ENCODE results near the gene ITGB1BP1. TPM values are rescaled to one million over a fixed set of nuclear protein-coding genes. Genes with fewer than 3 reads are reported as not detected.

Gene ITGB1BP1
- total RNA-seq, 4 donors from 2014 or later: 24.9 to 50.9 (median 30.8) TPM

DNA sequence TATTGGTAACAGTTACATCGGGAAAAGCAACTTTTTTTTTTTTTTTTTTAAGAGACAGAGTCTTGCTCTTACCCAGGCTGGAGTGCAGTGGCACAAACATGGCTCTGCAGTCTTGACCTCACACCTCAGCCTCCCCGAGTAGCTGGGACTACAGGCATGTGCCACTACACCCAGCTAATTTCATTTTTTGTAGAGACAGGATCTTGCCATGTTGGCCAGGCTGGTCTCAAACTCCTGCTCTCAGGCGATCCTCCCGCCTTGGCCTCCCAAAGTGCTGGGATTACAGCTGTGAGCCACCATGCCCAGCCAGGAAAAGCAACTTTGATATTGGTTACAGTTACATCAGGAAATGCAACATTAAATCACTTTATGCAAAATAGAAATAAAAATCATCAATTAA is 4.6 kb downstream of the ITGB1BP1 start:
- Histone ChIP-seq H3K4me3 (no peak overlapping the region), H3K4me1 (peaks cover 24% of the 10 kb centered on the region), H3K9me3 (no peaks in the 10 kb centered on the region), H3K36me3 (peaks cover 13% of the 10 kb centered on the region), H3K27me3 (no peaks in the 10 kb centered on the region), H3K27ac (no peak overlapping the region)
- WGBS: 94% methylated on average over 4 of the region's 4 CpGs
- TF ChIP-seq POLR2A (IDR thresholded peaks at IDR 0.05) (no peak), EP300 (IDR thresholded peaks at IDR 0.05) (no peak), POLR2AphosphoS5 (IDR thresholded peaks at IDR 0.05) (no peak)
- TF ChIP-seq, protein P1, sequence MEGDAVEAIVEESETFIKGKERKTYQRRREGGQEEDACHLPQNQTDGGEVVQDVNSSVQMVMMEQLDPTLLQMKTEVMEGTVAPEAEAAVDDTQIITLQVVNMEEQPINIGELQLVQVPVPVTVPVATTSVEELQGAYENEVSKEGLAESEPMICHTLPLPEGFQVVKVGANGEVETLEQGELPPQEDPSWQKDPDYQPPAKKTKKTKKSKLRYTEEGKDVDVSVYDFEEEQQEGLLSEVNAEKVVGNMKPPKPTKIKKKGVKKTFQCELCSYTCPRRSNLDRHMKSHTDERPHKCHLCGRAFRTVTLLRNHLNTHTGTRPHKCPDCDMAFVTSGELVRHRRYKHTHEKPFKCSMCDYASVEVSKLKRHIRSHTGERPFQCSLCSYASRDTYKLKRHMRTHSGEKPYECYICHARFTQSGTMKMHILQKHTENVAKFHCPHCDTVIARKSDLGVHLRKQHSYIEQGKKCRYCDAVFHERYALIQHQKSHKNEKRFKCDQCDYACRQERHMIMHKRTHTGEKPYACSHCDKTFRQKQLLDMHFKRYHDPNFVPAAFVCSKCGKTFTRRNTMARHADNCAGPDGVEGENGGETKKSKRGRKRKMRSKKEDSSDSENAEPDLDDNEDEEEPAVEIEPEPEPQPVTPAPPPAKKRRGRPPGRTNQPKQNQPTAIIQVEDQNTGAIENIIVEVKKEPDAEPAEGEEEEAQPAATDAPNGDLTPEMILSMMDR (IDR thresholded peaks at IDR 0.05): no peak
- no peak for DNase-seq (ENCODE audit: low spot score in 2 of 2)

- no peak for DNase-seq (ENCODE audit: low spot score in 2 of 2)
- no peak for TF ChIP-seq POLR2A (IDR thresholded peaks at IDR 0.05)
- TF ChIP-seq EP300 (IDR thresholded peaks at IDR 0.05): no peak
- TF ChIP-seq, protein P1 (IDR thresholded peaks at IDR 0.05): no peak
- TF ChIP-seq POLR2AphosphoS5 (IDR thresholded peaks at IDR 0.05): no peak
- Histone ChIP-seq H3K4me1 (peaks cover 22% of the 10 kb centered on the region), H3K27ac (no peak overlapping the region), H3K36me3 (peaks cover 20% of the 10 kb centered on the region), H3K27me3 (no peaks in the 10 kb centered on the region), H3K9me3 (no peaks in the 10 kb centered on the region), H3K4me3 (no peak overlapping the region)
- 82% methylated on average over 3 of the region's 3 CpGs for WGBS
Observed at GRCh38 chr2:9417725-9418124, 5.6 kb downstream of the ITGB1BP1 start.

GRCh38 chr2:9416962-9417316 is 6.4 kb downstream of the ITGB1BP1 start:
- TF ChIP-seq, protein P1 (IDR thresholded peaks at IDR 0.05): no peak
- TF ChIP-seq POLR2A (IDR thresholded peaks at IDR 0.05) (no peak), EP300 (IDR thresholded peaks at IDR 0.05) (no peak), POLR2AphosphoS5 (IDR thresholded peaks at IDR 0.05) (no peak)
- Histone ChIP-seq H3K4me1 (peaks cover 14% of the 10 kb centered on the region), H3K36me3 (peaks cover 24% of the 10 kb centered on the region), H3K9me3 (no peaks in the 10 kb centered on the region), H3K27me3 (no peaks in the 10 kb centered on the region), H3K4me3 (no peak overlapping the region), H3K27ac (no peak overlapping the region)
- no peak for DNase-seq (ENCODE audit: low spot score in 2 of 2)
- 96% methylated on average over 7 of the region's 7 CpGs for WGBS

GRCh38 chr2:9416267-9416961 is 6.9 kb downstream of the ITGB1BP1 start:
- peaks cover 9% of the 10 kb centered on the region for H3K4me1 ChIP-seq
- H3K27ac ChIP-seq: no peak overlapping the region
- H3K36me3 ChIP-seq: peaks cover 30% of the 10 kb centered on the region
- H3K4me3 ChIP-seq: no peak overlapping the region
- 82% methylated on average over 9 of the region's 9 CpGs for WGBS
- TF ChIP-seq, protein P1 (IDR thresholded peaks at IDR 0.05): no peak
- TF ChIP-seq POLR2AphosphoS5 (IDR thresholded peaks at IDR 0.05) (no peak), POLR2A (IDR thresholded peaks at IDR 0.05) (no peak), EP300 (IDR thresholded peaks at IDR 0.05) (no peak)
- no peaks in the 10 kb centered on the region for H3K9me3 ChIP-seq
- H3K27me3 ChIP-seq: no peaks in the 10 kb centered on the region
- no peak for DNase-seq (ENCODE audit: low spot score in 2 of 2)

GRCh38 chr2:9415516-9416169 is 7.7 kb downstream of the ITGB1BP1 start:
- no peak for DNase-seq (ENCODE audit: low spot score in 2 of 2)
- 84% methylated on average over 15 of the region's 16 CpGs for WGBS
- Histone ChIP-seq H3K27ac (no peak overlapping the region), H3K4me3 (no peak overlapping the region), H3K27me3 (no peaks in the 10 kb centered on the region), H3K9me3 (no peaks in the 10 kb centered on the region), H3K4me1 (peaks cover 1% of the 10 kb centered on the region), H3K36me3 (peaks cover 37% of the 10 kb centered on the region)
- TF ChIP-seq POLR2A (IDR thresholded peaks at IDR 0.05) (no peak), POLR2AphosphoS5 (IDR thresholded peaks at IDR 0.05) (no peak)
- TF ChIP-seq, protein P1 (IDR thresholded peaks at IDR 0.05): no peak
